ENCODE data around the gene NCKAP5.

NCKAP5 gene

GRCh38 chr2:133581010-133581760 lies 12.9 kb upstream of the NCKAP5 start:
- CTCF ChIA-PET: no interaction called here
- POLR2A ChIA-PET: no interaction called here
- TF ChIP-seq ELF4 (IDR thresholded peaks at IDR 0.05) (no peak), LEF1 (IDR thresholded peaks at IDR 0.05; ENCODE audit: borderline replicate concordance) (no peak), CTBP1 (IDR thresholded peaks at IDR 0.05; ENCODE audit: borderline replicate concordance) (no peak), L3MBTL2 (conservative IDR thresholded peaks at IDR 0.05) (no peak), FOXK2 (IDR thresholded peaks at IDR 0.05) (no peak), HDGF (IDR thresholded peaks at IDR 0.05; ENCODE audit: borderline replicate concordance) (no peak), ZNF384 (IDR thresholded peaks at IDR 0.05) (no peak), PKNOX1 (IDR thresholded peaks at IDR 0.05) (no peak), TARDBP (IDR thresholded peaks at IDR 0.05) (no peak), SUZ12 (IDR thresholded peaks at IDR 0.05) (no peak), FOXA1 (IDR thresholded peaks at IDR 0.05) (no peak), NFRKB (IDR thresholded peaks at IDR 0.05) (no peak), ARNT (IDR thresholded peaks at IDR 0.05) (no peak), BHLHE40 (IDR thresholded peaks at IDR 0.05; ENCODE audit: borderline replicate concordance) (no peak)
- DNase-seq (ENCODE audit: extremely low spot score): no peak

GRCh38 chr2:133579274-133579673 lies 11.0 kb upstream of the NCKAP5 start:
- CTCF ChIA-PET: no interaction called here
- POLR2A ChIA-PET: no interaction called here
- no peak for TF ChIP-seq HDGF (IDR thresholded peaks at IDR 0.05; ENCODE audit: borderline replicate concordance)
- no peak for TF ChIP-seq BHLHE40 (IDR thresholded peaks at IDR 0.05; ENCODE audit: borderline replicate concordance)
- no peak for TF ChIP-seq ELF4 (IDR thresholded peaks at IDR 0.05)
- no peak for TF ChIP-seq ZNF384 (IDR thresholded peaks at IDR 0.05)
- no peak for TF ChIP-seq CTBP1 (IDR thresholded peaks at IDR 0.05; ENCODE audit: borderline replicate concordance)
- no peak for TF ChIP-seq L3MBTL2 (conservative IDR thresholded peaks at IDR 0.05)
- TF ChIP-seq NFRKB (IDR thresholded peaks at IDR 0.05): no peak
- no peak for TF ChIP-seq ARNT (IDR thresholded peaks at IDR 0.05)
- TF ChIP-seq FOXA1 (IDR thresholded peaks at IDR 0.05): no peak
- TF ChIP-seq FOXM1 (IDR thresholded peaks at IDR 0.05; ENCODE audit: borderline replicate concordance): no peak
- TF ChIP-seq SP1 (IDR thresholded peaks at IDR 0.05): no peak
- no peak for TF ChIP-seq FOXK2 (IDR thresholded peaks at IDR 0.05)
- TF ChIP-seq TARDBP (IDR thresholded peaks at IDR 0.05): no peak
- no peak for DNase-seq (ENCODE audit: extremely low spot score)

GRCh38 chr2:133576714-133577113 lies 8.5 kb upstream of the NCKAP5 start:
- TF ChIP-seq L3MBTL2 (conservative IDR thresholded peaks at IDR 0.05) (no peak), FOXM1 (IDR thresholded peaks at IDR 0.05; ENCODE audit: borderline replicate concordance) (no peak), HDGF (IDR thresholded peaks at IDR 0.05; ENCODE audit: borderline replicate concordance) (no peak), SUZ12 (IDR thresholded peaks at IDR 0.05) (no peak), PKNOX1 (IDR thresholded peaks at IDR 0.05) (no peak), FOXA1 (IDR thresholded peaks at IDR 0.05) (no peak), ZNF384 (IDR thresholded peaks at IDR 0.05) (no peak), SP1 (IDR thresholded peaks at IDR 0.05) (no peak), NFRKB (IDR thresholded peaks at IDR 0.05) (no peak), LEF1 (IDR thresholded peaks at IDR 0.05; ENCODE audit: borderline replicate concordance) (no peak)
- no peak for DNase-seq (ENCODE audit: extremely low spot score)

GRCh38 chr2:133574620-133575019 lies 6.4 kb upstream of the NCKAP5 start:
- DNase-seq (ENCODE audit: extremely low spot score): no peak
- ChIA-PET POLR2A (no interaction called here), CTCF (interaction anchor here (1.2 kb wide), 1 partner anchor 11 kb away, joined by 4 read pairs; no protein-coding TSS in a partner anchor)
- TF ChIP-seq FOXK2 (IDR thresholded peaks at IDR 0.05) (no peak), SP1 (IDR thresholded peaks at IDR 0.05) (no peak), PKNOX1 (IDR thresholded peaks at IDR 0.05) (no peak), BHLHE40 (IDR thresholded peaks at IDR 0.05; ENCODE audit: borderline replicate concordance) (no peak), FOXA1 (IDR thresholded peaks at IDR 0.05) (no peak), NFRKB (IDR thresholded peaks at IDR 0.05) (no peak)

More at GRCh38 chr2:133576714-133577113, 8.5 kb upstream of the NCKAP5 start:
- CTCF ChIA-PET: no interaction called here
- POLR2A ChIA-PET: no interaction called here

GRCh38 chr2:133574186-133574585 lies 5.9 kb upstream of the NCKAP5 start:
- TF ChIP-seq L3MBTL2 (conservative IDR thresholded peaks at IDR 0.05): no peak
- no peak for TF ChIP-seq SUZ12 (IDR thresholded peaks at IDR 0.05)
- TF ChIP-seq ELF4 (IDR thresholded peaks at IDR 0.05): no peak
- no peak for TF ChIP-seq FOXA1 (IDR thresholded peaks at IDR 0.05)
- no peak for TF ChIP-seq ZNF384 (IDR thresholded peaks at IDR 0.05)
- no peak for TF ChIP-seq FOXK2 (IDR thresholded peaks at IDR 0.05)
- no peak for TF ChIP-seq LEF1 (IDR thresholded peaks at IDR 0.05; ENCODE audit: borderline replicate concordance)
- no peak for TF ChIP-seq FOXM1 (IDR thresholded peaks at IDR 0.05; ENCODE audit: borderline replicate concordance)
- no peak for TF ChIP-seq BHLHE40 (IDR thresholded peaks at IDR 0.05; ENCODE audit: borderline replicate concordance)
- no peak for TF ChIP-seq HDGF (IDR thresholded peaks at IDR 0.05; ENCODE audit: borderline replicate concordance)
- no peak for TF ChIP-seq ARNT (IDR thresholded peaks at IDR 0.05)
- TF ChIP-seq NFRKB (IDR thresholded peaks at IDR 0.05): no peak
- no peak for TF ChIP-seq TARDBP (IDR thresholded peaks at IDR 0.05)
- TF ChIP-seq SP1 (IDR thresholded peaks at IDR 0.05): no peak
- no peak for TF ChIP-seq CTBP1 (IDR thresholded peaks at IDR 0.05; ENCODE audit: borderline replicate concordance)
- TF ChIP-seq PKNOX1 (IDR thresholded peaks at IDR 0.05): no peak
- ChIA-PET CTCF (no interaction called here), POLR2A (no interaction called here)
- no peak for DNase-seq (ENCODE audit: extremely low spot score)

Data from HEK293T (cell line).